ENCODE measurements around the gene TTYH1.

GRCh38 chr19:54395685-54396084 lies 19.6 kb upstream of the TTYH1 start:
- TF ChIP-seq GATA1 (IDR thresholded peaks at IDR 0.05; ENCODE audit: low read depth, low read length) (no peak), POLR2A (IDR thresholded peaks at IDR 0.05; ENCODE audit: low read length) (no peak)

Data from erythroblast (primary cell).